Measurements from ENCODE around the gene ZWILCH.

DNA sequence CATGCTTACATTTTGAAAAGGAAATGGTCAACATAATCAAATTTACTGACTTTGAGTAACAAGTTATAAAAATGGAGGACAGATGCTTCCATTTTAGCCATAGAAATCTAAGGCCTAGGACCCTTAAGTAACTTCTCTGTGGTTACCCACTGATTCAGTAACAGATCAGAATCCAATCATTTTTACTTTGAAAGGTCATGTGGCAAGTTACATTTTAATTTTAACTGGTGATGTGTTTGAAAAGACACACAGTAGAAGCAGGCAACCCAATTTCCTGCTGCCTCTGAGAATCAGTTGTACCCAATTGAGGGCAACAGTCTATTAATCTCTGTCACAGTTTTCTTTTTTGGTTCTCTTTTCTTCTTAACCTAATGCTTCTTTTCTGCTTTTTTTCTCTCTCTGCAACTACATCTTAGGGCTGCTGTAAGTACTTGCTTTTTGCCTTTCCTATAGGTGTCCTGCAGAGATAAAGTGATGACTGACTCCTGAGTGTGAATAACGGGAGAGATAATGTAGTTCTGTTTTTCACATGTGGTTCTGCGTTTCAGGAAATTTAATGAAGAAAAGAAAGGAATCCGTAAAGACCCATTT, 3.3 kb downstream of the ZWILCH start:
- TF ChIP-seq CEBPB (IDR thresholded peaks at IDR 0.05) (no peak), TCF12 (IDR thresholded peaks at IDR 0.05; ENCODE audit: low read depth) (no peak), FOXM1 (IDR thresholded peaks at IDR 0.05; ENCODE audit: borderline replicate concordance, low read depth) (no peak), EP300 (IDR thresholded peaks at IDR 0.05; ENCODE audit: borderline replicate concordance) (no peak)
- TF ChIP-seq, protein P1, sequence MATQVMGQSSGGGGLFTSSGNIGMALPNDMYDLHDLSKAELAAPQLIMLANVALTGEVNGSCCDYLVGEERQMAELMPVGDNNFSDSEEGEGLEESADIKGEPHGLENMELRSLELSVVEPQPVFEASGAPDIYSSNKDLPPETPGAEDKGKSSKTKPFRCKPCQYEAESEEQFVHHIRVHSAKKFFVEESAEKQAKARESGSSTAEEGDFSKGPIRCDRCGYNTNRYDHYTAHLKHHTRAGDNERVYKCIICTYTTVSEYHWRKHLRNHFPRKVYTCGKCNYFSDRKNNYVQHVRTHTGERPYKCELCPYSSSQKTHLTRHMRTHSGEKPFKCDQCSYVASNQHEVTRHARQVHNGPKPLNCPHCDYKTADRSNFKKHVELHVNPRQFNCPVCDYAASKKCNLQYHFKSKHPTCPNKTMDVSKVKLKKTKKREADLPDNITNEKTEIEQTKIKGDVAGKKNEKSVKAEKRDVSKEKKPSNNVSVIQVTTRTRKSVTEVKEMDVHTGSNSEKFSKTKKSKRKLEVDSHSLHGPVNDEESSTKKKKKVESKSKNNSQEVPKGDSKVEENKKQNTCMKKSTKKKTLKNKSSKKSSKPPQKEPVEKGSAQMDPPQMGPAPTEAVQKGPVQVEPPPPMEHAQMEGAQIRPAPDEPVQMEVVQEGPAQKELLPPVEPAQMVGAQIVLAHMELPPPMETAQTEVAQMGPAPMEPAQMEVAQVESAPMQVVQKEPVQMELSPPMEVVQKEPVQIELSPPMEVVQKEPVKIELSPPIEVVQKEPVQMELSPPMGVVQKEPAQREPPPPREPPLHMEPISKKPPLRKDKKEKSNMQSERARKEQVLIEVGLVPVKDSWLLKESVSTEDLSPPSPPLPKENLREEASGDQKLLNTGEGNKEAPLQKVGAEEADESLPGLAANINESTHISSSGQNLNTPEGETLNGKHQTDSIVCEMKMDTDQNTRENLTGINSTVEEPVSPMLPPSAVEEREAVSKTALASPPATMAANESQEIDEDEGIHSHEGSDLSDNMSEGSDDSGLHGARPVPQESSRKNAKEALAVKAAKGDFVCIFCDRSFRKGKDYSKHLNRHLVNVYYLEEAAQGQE (IDR thresholded peaks at IDR 0.05; ENCODE audit: low read depth), result no peak
- TF ChIP-seq, protein P2, sequence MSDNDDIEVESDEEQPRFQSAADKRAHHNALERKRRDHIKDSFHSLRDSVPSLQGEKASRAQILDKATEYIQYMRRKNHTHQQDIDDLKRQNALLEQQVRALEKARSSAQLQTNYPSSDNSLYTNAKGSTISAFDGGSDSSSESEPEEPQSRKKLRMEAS (IDR thresholded peaks at IDR 0.05), result no peak
